Placental pericyte (primary cell): Measurements from ENCODE around the gene SLC13A4. TPM values are rescaled to one million over a fixed set of nuclear protein-coding genes. Genes with fewer than 3 reads are reported as not detected.

Experiments used
- small RNA-seq: library from RNA; depleted of rRNA; stranded (forward); fragments of <200 nt; gene quantifications from one replicate; pipeline ENCODE3, GENCODE V24; 2012; ENCODE audit warnings: low replicate concordance
- total RNA-seq: library from RNA; depleted of rRNA; stranded (reverse); fragments of >200 nt; gene quantifications from 2 replicates; pipeline ENCODE4 v1.2.3, GENCODE V29; 2012

SLC13A4 gene, protein sequence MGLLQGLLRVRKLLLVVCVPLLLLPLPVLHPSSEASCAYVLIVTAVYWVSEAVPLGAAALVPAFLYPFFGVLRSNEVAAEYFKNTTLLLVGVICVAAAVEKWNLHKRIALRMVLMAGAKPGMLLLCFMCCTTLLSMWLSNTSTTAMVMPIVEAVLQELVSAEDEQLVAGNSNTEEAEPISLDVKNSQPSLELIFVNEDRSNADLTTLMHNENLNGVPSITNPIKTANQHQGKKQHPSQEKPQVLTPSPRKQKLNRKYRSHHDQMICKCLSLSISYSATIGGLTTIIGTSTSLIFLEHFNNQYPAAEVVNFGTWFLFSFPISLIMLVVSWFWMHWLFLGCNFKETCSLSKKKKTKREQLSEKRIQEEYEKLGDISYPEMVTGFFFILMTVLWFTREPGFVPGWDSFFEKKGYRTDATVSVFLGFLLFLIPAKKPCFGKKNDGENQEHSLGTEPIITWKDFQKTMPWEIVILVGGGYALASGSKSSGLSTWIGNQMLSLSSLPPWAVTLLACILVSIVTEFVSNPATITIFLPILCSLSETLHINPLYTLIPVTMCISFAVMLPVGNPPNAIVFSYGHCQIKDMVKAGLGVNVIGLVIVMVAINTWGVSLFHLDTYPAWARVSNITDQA
- 0.14 TPM in 1 of 2 replicates, not detected in the other for total RNA-seq

DNA sequence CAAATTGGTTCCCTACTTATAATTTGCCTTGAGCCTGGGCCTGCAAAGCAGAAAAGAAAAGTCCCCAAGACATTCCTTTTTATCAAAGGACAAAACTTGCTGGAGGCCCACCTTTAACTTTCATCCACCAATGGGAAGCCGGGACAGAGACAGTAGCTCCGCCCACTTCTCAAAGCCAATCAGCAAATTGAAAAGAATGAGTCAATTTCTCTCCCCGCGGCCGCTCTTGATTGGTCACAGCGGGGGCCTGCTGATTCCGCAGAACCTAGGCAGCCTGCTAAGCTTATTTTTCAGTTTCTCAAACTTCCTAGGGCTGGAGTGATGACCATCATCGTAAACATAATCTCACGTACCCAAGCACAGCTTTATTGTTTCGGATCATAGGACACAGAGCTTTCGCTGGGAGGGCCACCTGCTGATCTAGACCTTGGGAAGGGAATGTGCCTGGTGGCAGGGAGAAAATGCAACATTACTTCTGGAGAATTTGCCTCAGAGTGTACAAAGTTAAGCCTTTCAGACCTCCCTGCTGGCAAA is at the start of gene SLC13A4:
SLC13A4 (minus strand) TSS at position 51 of the 534 bp plus-strand sequence. CDS start 690 bp downstream, outside the sequence.

DNA sequence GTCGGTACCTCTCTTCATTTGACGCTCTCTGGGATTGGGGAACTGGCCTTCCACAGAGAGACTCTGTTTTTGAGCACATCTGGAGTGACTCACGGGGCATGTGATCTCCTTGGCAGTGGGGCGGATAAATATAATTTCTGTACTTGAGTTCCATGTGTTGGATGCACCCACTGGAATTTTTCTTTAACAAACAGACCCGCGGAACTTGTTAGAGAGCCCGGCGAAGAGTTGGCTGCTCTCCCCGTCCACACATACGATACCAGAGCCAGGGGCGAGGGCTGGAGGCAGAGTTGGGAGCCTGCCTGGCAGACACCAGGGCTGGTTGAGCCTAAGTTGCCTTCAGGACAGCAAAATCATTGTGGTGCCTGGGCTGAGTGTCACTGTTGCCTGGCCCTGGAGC is 20.8 kb upstream of the SLC13A4 start, which contains the start of gene FAM180A:
FAM180A (minus strand) TSS at position 44 of the 400 bp plus-strand sequence. CDS start 233 bp downstream, outside the sequence.

DNA sequence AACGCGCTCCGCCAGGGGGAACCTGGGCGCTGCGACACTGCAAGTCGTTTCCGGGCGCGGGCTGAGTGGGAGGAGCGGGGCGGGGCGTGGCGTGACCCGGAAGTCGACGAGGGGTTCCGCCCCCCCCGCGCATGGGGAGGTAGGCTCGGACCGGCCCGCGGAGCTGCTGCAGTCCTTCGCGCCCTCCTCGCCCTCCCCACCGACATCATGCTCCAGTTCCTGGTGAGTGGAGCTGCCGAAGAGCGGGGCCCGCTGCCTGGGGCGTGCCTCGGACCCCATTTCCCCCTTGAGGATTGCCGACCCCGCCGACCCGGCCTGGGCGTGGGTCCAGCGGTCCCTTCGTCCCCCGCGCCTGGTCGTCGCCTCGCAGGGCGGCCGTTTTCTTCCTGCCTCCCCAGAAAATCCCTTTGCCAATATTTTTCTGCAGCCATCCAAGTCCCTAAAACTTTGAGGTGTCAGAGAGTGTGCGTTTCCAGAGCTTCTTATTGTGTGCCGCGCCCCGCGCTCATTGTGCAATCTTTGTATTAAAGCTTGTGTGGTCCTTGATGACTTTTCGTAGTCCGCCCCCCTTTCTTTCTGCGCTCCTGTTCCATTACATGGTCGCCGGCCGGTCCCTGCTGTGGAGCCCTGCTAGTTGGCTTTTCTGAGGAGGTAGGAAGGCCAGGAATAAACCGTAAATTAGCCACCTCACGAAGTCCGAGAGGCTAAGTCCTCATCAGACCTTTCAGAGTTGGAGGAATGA is 65.4 kb downstream of the SLC13A4 start, which contains the start of gene STMP1:
STMP1 (plus strand) TSS at position 142 of the 742 bp plus-strand sequence.

Small RNA genes within 50 kb of the gene (small RNA-seq; reads per million reads assigned to genes)
- not detected for gene RNU6-1154P

Other genes with a start within 250 kb of the SLC13A4 start
- 7.9 and 14.6 TPM in 2 replicates for gene CNOT4, start 218.1 kb downstream of the SLC13A4 start, total RNA-seq
- 23.9 and 111 TPM in 2 replicates for gene NUP205, start 170.3 kb downstream of the SLC13A4 start, total RNA-seq
- gene STMP1, start 65.7 kb downstream of the SLC13A4 start, total RNA-seq, result 11.2 and 20.8 TPM in 2 replicates
- 0.22 and 15.6 TPM in 2 replicates for gene FAM180A, start 20.6 kb upstream of the SLC13A4 start, total RNA-seq
- 74.8 and 176 TPM in 2 replicates for gene MTPN, start 249.2 kb upstream of the SLC13A4 start, total RNA-seq